Panc1 (cell line): Measurements from ENCODE around the gene SCN2B. TPM values are rescaled to one million over a fixed set of nuclear protein-coding genes. Genes with fewer than 3 reads are reported as not detected.

Experiments used
- total RNA-seq: library from RNA; stranded (reverse); gene quantifications from one replicate; pipeline ENCODE4 v1.2.1, GENCODE V29; 2021; ENCODE audit not compliant: unreplicated experiment

SCN2B gene
- total RNA-seq, 1 experiment from 2014 or later = not detected

Other genes with a start within 250 kb of the SCN2B start
- not detected for gene TMPRSS13, start 247.2 kb downstream of the SCN2B start, total RNA-seq
- gene IL10RA, start 190.2 kb downstream of the SCN2B start, total RNA-seq = 0.41 TPM
- gene TMPRSS4, start 99.6 kb downstream of the SCN2B start, total RNA-seq = not detected
- gene SMIM35, start 89.7 kb downstream of the SCN2B start, total RNA-seq = not detected
- 0.33 TPM for gene SCN4B, start 23.8 kb downstream of the SCN2B start, total RNA-seq
- gene JAML, start 48.4 kb upstream of the SCN2B start, total RNA-seq = 0.39 TPM
- 1.0 TPM for gene MPZL3, start 75.7 kb upstream of the SCN2B start, total RNA-seq
- 1.8 TPM for gene MPZL2, start 87.7 kb upstream of the SCN2B start, total RNA-seq
- gene CD3E, start 128.1 kb upstream of the SCN2B start, total RNA-seq = 0.51 TPM
- 0.39 TPM for gene CD3D, start 166.1 kb upstream of the SCN2B start, total RNA-seq
- 0.15 TPM for gene CD3G, start 167.7 kb upstream of the SCN2B start, total RNA-seq
- gene UBE4A, start 183.0 kb upstream of the SCN2B start, total RNA-seq = 57.9 TPM
- gene ATP5MG, start 225.0 kb upstream of the SCN2B start, total RNA-seq = 504 TPM